ENCODE measurements around the gene CGB2.
A peak's percentile ranks its signal among the peaks of the same experiment; 100 is the strongest.
"Not testable (repeated sequence)": the region's sequence is repeated elsewhere in the genome, so short reads cannot be mapped to it uniquely, and the experiment has no call there.

Gene CGB2

GRCh38 chr19:49038557-49039276 lies 7.0 kb downstream of the CGB2 start:
- not testable (repeated sequence) for DNase-seq

GRCh38 chr19:49039736-49040135 lies 8.0 kb downstream of the CGB2 start:
- not testable (repeated sequence) for DNase-seq

- no peak for DNase-seq
Measured at GRCh38 chr19:49042177-49042576, 10.5 kb downstream of the CGB2 start.

- DNase-seq = not testable (repeated sequence)
Measured at GRCh38 chr19:49042666-49043065, 11.0 kb downstream of the CGB2 start.

- DNase-seq = not testable (repeated sequence)
Measured at GRCh38 chr19:49043548-49043947, 11.9 kb downstream of the CGB2 start, which contains the start of gene CGB5. Gene CGB5 (plus strand): TSS chr19:49043848. CDS start chr19:49044210, 362 bp downstream.

- not testable (repeated sequence) for DNase-seq
Measured at GRCh38 chr19:49049011-49049410, 17.3 kb downstream of the CGB2 start, which contains the start of gene CGB8. Gene CGB8 (minus strand): TSS chr19:49049111. CDS start chr19:49048739, 372 bp downstream.

GRCh38 chr19:49049834-49050233 lies 18.1 kb downstream of the CGB2 start:
- DNase-seq = not testable (repeated sequence)

- DNase-seq = not testable (repeated sequence)
Measured at GRCh38 chr19:49050376-49051033, 18.8 kb downstream of the CGB2 start.

GRCh38 chr19:49056101-49056901 lies 24.6 kb downstream of the CGB2 start:
- DNase-seq = peak; percentile 60

- not testable (repeated sequence) for DNase-seq
Measured at GRCh38 chr19:49056902-49057596, 25.4 kb downstream of the CGB2 start.

GRCh38 chr19:49057636-49058234 lies 26.0 kb downstream of the CGB2 start, which contains the start of gene CGB7:
Gene CGB7 (minus strand): TSS chr19:49057749. CDS start chr19:49055375, 2,374 bp downstream.
- DNase-seq = peak; percentile 59

GRCh38 chr19:49058562-49058961 lies 26.9 kb downstream of the CGB2 start:
- no peak for DNase-seq

GRCh38 chr19:49059053-49059452 lies 27.4 kb downstream of the CGB2 start:
- no peak for DNase-seq

GRCh38 chr19:49061000-49061399 lies 29.3 kb downstream of the CGB2 start:
- DNase-seq = no peak

- no peak for DNase-seq
Measured at GRCh38 chr19:49061445-49061844, 29.8 kb downstream of the CGB2 start.

GRCh38 chr19:49064029-49064629 lies 32.4 kb downstream of the CGB2 start:
- DNase-seq = no peak

- DNase-seq = peak; percentile 53
Measured at GRCh38 chr19:49064768-49065611, 33.3 kb downstream of the CGB2 start, which contains the start of gene NTF4. Gene NTF4 (minus strand): TSS chr19:49064818. CDS start chr19:49061997, 2,821 bp downstream.

- no peak for DNase-seq
Measured at GRCh38 chr19:49065905-49066512, 34.3 kb downstream of the CGB2 start.

- no peak for DNase-seq
Measured at GRCh38 chr19:49067554-49067953, 35.9 kb downstream of the CGB2 start.

- DNase-seq = no peak
Measured at GRCh38 chr19:49069026-49069425, 37.3 kb downstream of the CGB2 start.
